Retinal pigment epithelial cell (primary cell): ENCODE data around the gene PUM2.
A peak's percentile ranks its signal among the peaks of the same experiment; 100 is the strongest.

Experiments used
- DNase-seq: peaks from one replicate; pipeline ENCODE4 v3.0.0-alpha.2; 2010; ENCODE audit warnings: low read depth
- H3K4me3 ChIP-seq: 2 replicates; pipeline ENCODE4 v1.5.1; 2011; ENCODE audit warnings: mild to moderate bottlenecking, low read length, control low read depth, moderate library complexity
- TF ChIP-seq, protein P1 (sequence below): conservative IDR thresholded peaks from 2 replicates; pipeline ENCODE4 v1.5.1; 2011; ENCODE audit warnings: low read depth, low read length, control low read depth, inconsistent platforms

The PUM2 gene

DNA sequence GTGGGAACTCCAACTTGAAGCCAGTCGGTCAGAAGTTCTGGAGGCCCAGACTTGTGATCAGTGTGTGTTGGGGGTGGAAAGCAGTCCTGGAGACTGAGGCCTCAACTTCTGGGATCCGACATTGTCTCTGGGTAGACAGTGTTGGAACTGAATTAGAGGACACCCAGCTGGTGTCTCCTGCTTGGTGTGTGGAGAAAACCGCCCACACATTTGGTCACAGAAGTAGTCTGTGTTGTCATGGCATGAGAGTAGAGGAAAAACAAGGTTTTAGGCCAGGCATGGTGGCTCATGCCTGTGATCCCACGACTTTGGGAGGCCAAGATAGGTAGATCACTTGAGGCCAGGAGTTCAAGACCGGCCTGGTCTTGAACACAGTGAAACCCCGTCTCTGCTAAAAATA is 51.5 kb downstream of the PUM2 start:
- no peak overlapping the region for H3K4me3 ChIP-seq
- no peak for DNase-seq

DNA sequence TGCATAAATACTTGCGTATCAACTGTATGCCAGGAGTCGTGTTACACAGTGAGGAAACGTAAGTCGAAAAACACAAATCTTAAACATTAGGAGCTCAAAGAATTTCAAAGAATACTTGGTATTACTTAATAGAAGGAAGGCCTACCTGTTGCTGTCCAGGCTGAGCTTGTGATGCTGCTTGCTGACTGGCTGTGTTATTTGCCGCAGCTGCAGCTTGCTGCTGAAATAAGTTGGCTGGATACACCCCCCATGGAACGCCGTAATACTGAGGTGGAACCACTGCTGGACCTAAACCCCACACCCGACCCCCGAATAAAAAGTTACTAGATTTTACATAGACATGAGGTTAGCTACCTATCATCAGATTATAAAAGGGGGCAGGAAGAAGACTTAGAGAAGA is 56.4 kb downstream of the PUM2 start:
- DNase-seq: no peak
- TF ChIP-seq, protein P1, sequence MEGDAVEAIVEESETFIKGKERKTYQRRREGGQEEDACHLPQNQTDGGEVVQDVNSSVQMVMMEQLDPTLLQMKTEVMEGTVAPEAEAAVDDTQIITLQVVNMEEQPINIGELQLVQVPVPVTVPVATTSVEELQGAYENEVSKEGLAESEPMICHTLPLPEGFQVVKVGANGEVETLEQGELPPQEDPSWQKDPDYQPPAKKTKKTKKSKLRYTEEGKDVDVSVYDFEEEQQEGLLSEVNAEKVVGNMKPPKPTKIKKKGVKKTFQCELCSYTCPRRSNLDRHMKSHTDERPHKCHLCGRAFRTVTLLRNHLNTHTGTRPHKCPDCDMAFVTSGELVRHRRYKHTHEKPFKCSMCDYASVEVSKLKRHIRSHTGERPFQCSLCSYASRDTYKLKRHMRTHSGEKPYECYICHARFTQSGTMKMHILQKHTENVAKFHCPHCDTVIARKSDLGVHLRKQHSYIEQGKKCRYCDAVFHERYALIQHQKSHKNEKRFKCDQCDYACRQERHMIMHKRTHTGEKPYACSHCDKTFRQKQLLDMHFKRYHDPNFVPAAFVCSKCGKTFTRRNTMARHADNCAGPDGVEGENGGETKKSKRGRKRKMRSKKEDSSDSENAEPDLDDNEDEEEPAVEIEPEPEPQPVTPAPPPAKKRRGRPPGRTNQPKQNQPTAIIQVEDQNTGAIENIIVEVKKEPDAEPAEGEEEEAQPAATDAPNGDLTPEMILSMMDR: no peak
- H3K4me3 ChIP-seq: no peak overlapping the region

More for the DNA sequence above, 51.5 kb downstream of the PUM2 start:
- TF ChIP-seq, protein P1: no peak

- H3K4me3 ChIP-seq: no peak overlapping the region
Measured at GRCh38 chr2:20292984-20293383, 57.7 kb downstream of the PUM2 start.

GRCh38 chr2:20291846-20292408 is 58.7 kb downstream of the PUM2 start:
- TF ChIP-seq, protein P1: no peak

More at GRCh38 chr2:20292984-20293383, 57.7 kb downstream of the PUM2 start:
- TF ChIP-seq, protein P1: no peak
- no peak for DNase-seq

DNA sequence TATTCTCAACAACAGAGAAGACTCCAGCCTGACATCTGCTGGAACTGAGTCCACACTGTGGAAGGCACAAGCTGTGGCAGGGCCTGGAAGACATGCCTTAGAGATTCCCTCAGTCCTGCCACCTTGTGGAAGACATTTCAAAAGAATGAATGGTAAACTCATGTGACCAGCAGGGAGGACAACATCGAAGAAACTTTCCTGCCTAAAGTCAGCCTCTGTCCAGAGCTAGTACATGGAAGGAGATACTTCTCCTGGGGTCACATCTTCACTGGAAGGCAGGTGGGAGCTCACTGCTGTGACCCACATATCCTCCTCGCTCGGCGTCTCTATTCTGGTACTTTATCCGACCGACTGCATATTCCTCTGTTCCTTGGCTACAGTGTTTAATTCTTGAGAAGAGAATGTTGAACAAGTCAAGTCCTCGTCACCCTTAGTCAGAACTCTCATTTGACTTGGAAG is 59.5 kb downstream of the PUM2 start:
- TF ChIP-seq, protein P1: peak; percentile 66
- DNase-seq: peak; percentile 40
- no peak overlapping the region for H3K4me3 ChIP-seq

More at GRCh38 chr2:20291846-20292408, 58.7 kb downstream of the PUM2 start:
- DNase-seq: no peak
- no peak overlapping the region for H3K4me3 ChIP-seq

- no peak overlapping the region for H3K4me3 ChIP-seq
- TF ChIP-seq, protein P1: no peak
- no peak for DNase-seq
Measured at GRCh38 chr2:20288642-20289340, 61.9 kb downstream of the PUM2 start.
